B cell (primary cell): ENCODE data around the gene IYD. TPM values are rescaled to one million over a fixed set of nuclear protein-coding genes. Genes with fewer than 3 reads are reported as not detected.

Experiments used
- ATAC-seq: fragments of 200-7000 bp; cut with Tn5 transposase; one replicate; pipeline ENCODE4 v1.10.0; 2021; ENCODE audit warnings: low read depth, mild to moderate bottlenecking, moderate number of reproducible peaks, moderate library complexity
- CTCF ChIA-PET: fragments of 350-600 bp; sonication (Branson Sonifier 250); formaldehyde crosslinking; loops from one replicate; lab custom pipeline; 2021; ENCODE audit warnings: antibody characterized with exemption, inconsistent platforms; lab: Charles Lee
- POLR2A ChIA-PET: fragments of 350-600 bp; sonication (Branson Sonifier 250); formaldehyde crosslinking; loops from one replicate; lab custom pipeline; 2021; ENCODE audit warnings: antibody characterized with exemption; lab: Charles Lee
- DNase-seq: peaks from one replicate; pipeline ENCODE4 v3.0.0; 2013
- H2AFZ ChIP-seq: 2 replicates; pipeline ENCODE4 v1.6.1; 2012; ENCODE audit warnings: mild to moderate bottlenecking, low read depth, low read length; ENCODE audit not compliant: insufficient read depth, poor library complexity, severe bottlenecking
- H3K27ac ChIP-seq, 2 donors: 1 replicate in 1 of 2; 2 replicates in 1 of 2; pipeline ENCODE4 v1.5.1; 2012 to 2013; ENCODE audit warnings: low read length in 2 of 2, mild to moderate bottlenecking in 2 of 2, moderate library complexity in 1 of 2
- H3K27me3 ChIP-seq, 4 experiments: fragments of 200-600 bp in 1 of 4; sonication (generic) in 1 of 4; replicated peaks in 1 of 4; 1 replicate in 2 of 4; 2 replicates in 2 of 4; pipeline versions ENCODE4 v1.6.1 to v1.7.0; 2013 to 2016; ENCODE audit warnings: low read length in 3 of 4, mild to moderate bottlenecking in 2 of 4, mixed read lengths in 1 of 4, moderate library complexity in 1 of 4; ENCODE audit not compliant: insufficient read depth in 4 of 4, control insufficient read depth in 3 of 4; ENCODE audit errors: control extremely low read depth in 1 of 4
- H3K36me3 ChIP-seq, 2 experiments: replicated peaks in 1 of 2; 1 replicate in 1 of 2; 2 replicates in 1 of 2; pipeline versions ENCODE4 v1.6.1 to v1.7.1; 2013; ENCODE audit warnings: low read length in 1 of 2; ENCODE audit not compliant: insufficient read depth in 2 of 2, control insufficient read depth in 1 of 2; ENCODE audit errors: control extremely low read depth in 1 of 2, extremely low read depth in 1 of 2
- H3K4me1 ChIP-seq, 2 donors: fragments of 200-600 bp in 1 of 2; sonication (generic) in 1 of 2; 1 replicate in 1 of 2; 2 replicates in 1 of 2; pipeline versions ENCODE4 v1.5.1 to v1.6.1; 2013 to 2017; ENCODE audit warnings: low read length in 2 of 2; ENCODE audit not compliant: control insufficient read depth in 2 of 2, insufficient read depth in 2 of 2
- H3K4me2 ChIP-seq: replicated peaks from 2 replicates; pipeline ENCODE3; 2012; ENCODE audit warnings: mild to moderate bottlenecking, low read depth, low read length; ENCODE audit not compliant: poor library complexity, severe bottlenecking
- H3K4me3 ChIP-seq, 5 experiments: fragments of 200-600 bp in 1 of 5; sonication (generic) in 1 of 5; 1 replicate in 3 of 5; 2 replicates in 2 of 5; pipeline versions ENCODE4 v1.5.1 to v1.7.0; 2011 to 2016; ENCODE audit warnings: low read length in 4 of 5, mild to moderate bottlenecking in 4 of 5, low read depth in 2 of 5, control low read depth in 1 of 5, moderate library complexity in 1 of 5; ENCODE audit not compliant: insufficient read depth in 1 of 5; ENCODE audit errors: control extremely low read depth in 1 of 5, extremely low read depth in 1 of 5
- H3K79me2 ChIP-seq: fragments of 200-600 bp; sonication (generic); one replicate; pipeline ENCODE4 v1.6.0; 2016; ENCODE audit warnings: low read length; ENCODE audit not compliant: control insufficient read depth, insufficient read depth
- H3K9ac ChIP-seq: fragments of 200-600 bp; sonication (generic); 2 replicates; pipeline ENCODE4 v1.6.1; 2017; ENCODE audit warnings: mild to moderate bottlenecking, low read length, moderate library complexity
- H3K9me3 ChIP-seq, 3 donors: one replicate each; pipeline versions ENCODE4 v1.6.1 to v1.7.1; 2013; ENCODE audit warnings: low read length in 2 of 3; ENCODE audit not compliant: control insufficient read depth in 2 of 3, insufficient read depth in 1 of 3; ENCODE audit errors: control extremely low read depth in 1 of 3
- H4K20me1 ChIP-seq: 2 replicates; pipeline ENCODE4 v1.6.0; 2012; ENCODE audit warnings: mild to moderate bottlenecking, low read length; ENCODE audit not compliant: insufficient read depth, control insufficient read depth, poor library complexity, severe bottlenecking
- H3K27ac Mint-ChIP-seq: one replicate; pipeline ENCODE4 v1.8.0; 2021; ENCODE audit warnings: mixed read lengths
- H3K27me3 Mint-ChIP-seq: one replicate; pipeline ENCODE4 v1.8.0; 2021; ENCODE audit warnings: mixed read lengths
- H3K4me1 Mint-ChIP-seq: one replicate; pipeline ENCODE4 v1.8.0; 2021; ENCODE audit warnings: mixed read lengths
- H3K4me3 Mint-ChIP-seq: one replicate; pipeline ENCODE4 v1.8.0; 2021; ENCODE audit warnings: mixed read lengths
- H3K9me3 Mint-ChIP-seq: one replicate; pipeline ENCODE4 v1.8.0; 2022; ENCODE audit warnings: mixed read lengths; ENCODE audit not compliant: insufficient read depth
- CTCF ChIP-seq: fragments of 200-600 bp; IDR thresholded peaks from one replicate; pipeline ENCODE4 v1.8.0; 2022; ENCODE audit warnings: antibody characterized with exemption, mild to moderate bottlenecking
- EZH2 ChIP-seq: IDR thresholded peaks from 2 replicates; pipeline ENCODE4 v1.6.1; 2012; ENCODE audit warnings: borderline replicate concordance, low read depth, mild to moderate bottlenecking, moderate library complexity, low read length; ENCODE audit not compliant: insufficient read depth, poor library complexity, severe bottlenecking
- WGBS: methylation state at CpG from one replicate; pipeline ENCODE4 v1.1.5; 2013; ENCODE audit warnings: missing lambda C conversion rate; ENCODE audit not compliant: insufficient coverage; 5-methylcytosine and 5-hydroxymethylcytosine counted together
- intact Hi-C: fragments of 100-400 bp; cut with micrococcal nuclease; formaldehyde crosslinking; loops from one replicate; pipeline ENCODE4 v1.10.0; 2022
- polyA plus RNA-seq: library from polyadenylated mRNA; depleted of rRNA; stranded (reverse); fragments of >200 nt; gene quantifications from 2 replicates; pipeline ENCODE4 v1.2.3, GENCODE V29; 2012
- total RNA-seq, 2 donors: library from RNA; stranded (reverse); fragments of 120-200 nt in 1 of 2; gene quantifications; 1 replicate in 1 of 2; 2 replicates in 1 of 2; pipeline versions ENCODE4 v1.2.3 to v1.2.4, GENCODE V29; 2013 to 2022

Gene IYD
- total and polyA plus RNA-seq, 2 donors (not counting 1 experiment from before 2014, with no cell fraction given): not detected

- Histone ChIP-seq H3K27me3 (peaks cover 0 to 5% (median 0%) of the 10 kb centered on the region in 4 experiments), H3K4me2 (no peak overlapping the region), H4K20me1 (no peaks in the 10 kb centered on the region), H3K4me1 (no peaks in the 10 kb centered on the region), H3K9me3 (no peaks in the 10 kb centered on the region), H3K79me2 (no peaks in the 10 kb centered on the region), H3K27ac (no peak overlapping the region), H3K36me3 (no peaks in the 10 kb centered on the region), H3K4me3 (no peak overlapping the region), H2AFZ (no peak overlapping the region), H3K9ac (no peak overlapping the region)
- Mint-ChIP-seq H3K4me1 (no peaks in the 10 kb centered on the region), H3K27ac (no peak overlapping the region), H3K27me3 (peaks cover 12% of the 10 kb centered on the region), H3K4me3 (no peak overlapping the region), H3K9me3 (no peaks in the 10 kb centered on the region)
- ChIA-PET CTCF (interaction anchor here (1.0 kb wide), 1 partner anchor 44 kb away, joined by 3 read pairs; no protein-coding TSS in a partner anchor), POLR2A (no interaction called here)
- DNase-seq (no peak), ATAC-seq (no peak)
- 93% methylated on average over 4 of the region's 7 CpGs for WGBS
- intact Hi-C loops: no loop called here
- no peak for TF ChIP-seq EZH2
- no peak for TF ChIP-seq CTCF
Observed at GRCh38 chr6:150366118-150366778, 2.6 kb upstream of the IYD start.

- no peak for ATAC-seq
- Histone ChIP-seq H3K4me2 (no peak overlapping the region), H3K79me2 (no peaks in the 10 kb centered on the region), H3K9ac (no peak overlapping the region), H3K9me3 (no peaks in the 10 kb centered on the region), H3K4me3 (no peak overlapping the region), H2AFZ (no peak overlapping the region), H3K4me1 (no peaks in the 10 kb centered on the region), H3K27me3 (peaks cover 0 to 17% (median 3%) of the 10 kb centered on the region in 4 experiments), H3K27ac (no peak overlapping the region), H3K36me3 (no peaks in the 10 kb centered on the region), H4K20me1 (no peaks in the 10 kb centered on the region)
- DNase-seq: no peak
- WGBS: 88% methylated on average over 2 of the region's 2 CpGs
- Mint-ChIP-seq H3K27me3 (peaks cover 19% of the 10 kb centered on the region), H3K27ac (no peak overlapping the region), H3K9me3 (no peaks in the 10 kb centered on the region), H3K4me1 (no peaks in the 10 kb centered on the region), H3K4me3 (no peak overlapping the region)
- CTCF ChIA-PET: no interaction called here
- POLR2A ChIA-PET: no interaction called here
- TF ChIP-seq EZH2 (no peak), CTCF (no peak)
- intact Hi-C loops: no loop called here
Observed at GRCh38 chr6:150369408-150369807, 596 bp downstream of the IYD start.
